ENCODE measurements around the gene CNTLN.
"Not testable (repeated sequence)": the region's sequence is repeated elsewhere in the genome, so short reads cannot be mapped to it uniquely, and the experiment has no call there.

Gene CNTLN

GRCh38 chr9:17293685-17294084 is 158.8 kb downstream of the CNTLN start:
- no peak for DNase-seq (ENCODE audit: low read depth, low spot score)

GRCh38 chr9:17294822-17295624 is 160.2 kb downstream of the CNTLN start:
- DNase-seq (ENCODE audit: low read depth, low spot score) = no peak

- no peak for DNase-seq (ENCODE audit: low read depth, low spot score)
These were observed 180.5 kb downstream of the CNTLN start for GRCh38 chr9:17315341-17315740.

- no peak for DNase-seq (ENCODE audit: low read depth, low spot score)
These were observed 184.0 kb downstream of the CNTLN start for GRCh38 chr9:17318821-17319320.

- no peak for DNase-seq (ENCODE audit: low read depth, low spot score)
These were observed 185.0 kb downstream of the CNTLN start for GRCh38 chr9:17319864-17320263.

- no peak for DNase-seq (ENCODE audit: low read depth, low spot score)
These were observed 188.3 kb downstream of the CNTLN start for GRCh38 chr9:17322882-17323864.

- DNase-seq (ENCODE audit: low read depth, low spot score) = no peak
These were observed 193.5 kb downstream of the CNTLN start for GRCh38 chr9:17328331-17328730.

- no peak for DNase-seq (ENCODE audit: low read depth, low spot score)
These were observed 195.3 kb downstream of the CNTLN start for GRCh38 chr9:17330097-17330496.

- no peak for DNase-seq (ENCODE audit: low read depth, low spot score)
These were observed 197.3 kb downstream of the CNTLN start for GRCh38 chr9:17332115-17332514.

GRCh38 chr9:17339156-17339555 is 204.3 kb downstream of the CNTLN start:
- DNase-seq (ENCODE audit: low read depth, low spot score) = no peak

GRCh38 chr9:17342696-17343095 is 207.9 kb downstream of the CNTLN start:
- no peak for DNase-seq (ENCODE audit: low read depth, low spot score)

- DNase-seq (ENCODE audit: low read depth, low spot score) = no peak
These were observed 215.0 kb downstream of the CNTLN start for GRCh38 chr9:17349831-17350230.

- DNase-seq (ENCODE audit: low read depth, low spot score) = not testable (repeated sequence)
These were observed 219.2 kb downstream of the CNTLN start for GRCh38 chr9:17354006-17354405.

GRCh38 chr9:17361378-17361777 is 226.5 kb downstream of the CNTLN start:
- no peak for DNase-seq (ENCODE audit: low read depth, low spot score)

GRCh38 chr9:17367035-17367434 is 232.2 kb downstream of the CNTLN start:
- DNase-seq (ENCODE audit: low read depth, low spot score) = no peak

GRCh38 chr9:17380126-17380861 is 245.5 kb downstream of the CNTLN start:
- DNase-seq (ENCODE audit: low read depth, low spot score) = no peak

- DNase-seq (ENCODE audit: low read depth, low spot score) = no peak
These were observed 252.7 kb downstream of the CNTLN start for GRCh38 chr9:17387565-17387964.

- no peak for DNase-seq (ENCODE audit: low read depth, low spot score)
These were observed 254.2 kb downstream of the CNTLN start for GRCh38 chr9:17389026-17389425.

- no peak for DNase-seq (ENCODE audit: low read depth, low spot score)
These were observed 260.2 kb downstream of the CNTLN start for GRCh38 chr9:17394881-17395510.

GRCh38 chr9:17397166-17397728 is 262.4 kb downstream of the CNTLN start:
- DNase-seq (ENCODE audit: low read depth, low spot score) = not testable (repeated sequence)

- no peak for DNase-seq (ENCODE audit: low read depth, low spot score)
These were observed 263.5 kb downstream of the CNTLN start for GRCh38 chr9:17398350-17398749.

Data from brain pericyte (primary cell).